Activated T-helper 2 cell treated with anti-CD3 and anti-CD28 coated beads, Interferon-gamma antibody, Interleukin-2, Interleukin-4, amounts not matched to agents 10 μg/mL and 5 μg/mL and 100 μg/mL, durations not matched to agents 14 hours and 24 hours and 36 hours (primary cell): ENCODE data around the gene USH1G. TPM values are rescaled to one million over a fixed set of nuclear protein-coding genes. Genes with fewer than 3 reads are reported as not detected.
"Not testable (repeated sequence)": the region's sequence is repeated elsewhere in the genome, so short reads cannot be mapped to it uniquely, and the experiment has no call there.

Source experiments
- DNase-seq: peaks from one replicate; pipeline ENCODE4 v3.0.0; 2021; ENCODE audit warnings: low spot score
- H3K27ac Mint-ChIP-seq: one replicate; pipeline ENCODE4 v1.8.0; 2021; ENCODE audit warnings: mixed read lengths
- H3K27me3 Mint-ChIP-seq: one replicate; pipeline ENCODE4 v1.8.0; 2021; ENCODE audit warnings: low read depth, mixed read lengths
- H3K36me3 Mint-ChIP-seq: one replicate; pipeline ENCODE4 v1.8.0; 2021; ENCODE audit warnings: low read depth, mixed read lengths
- H3K4me1 Mint-ChIP-seq: one replicate; pipeline ENCODE4 v1.8.0; 2021; ENCODE audit warnings: low read depth, mixed read lengths
- H3K4me3 Mint-ChIP-seq: one replicate; pipeline ENCODE4 v1.8.0; 2021; ENCODE audit warnings: low read depth, mild to moderate bottlenecking, moderate library complexity, mixed read lengths
- H3K9me3 Mint-ChIP-seq: one replicate; pipeline ENCODE4 v1.8.0; 2021; ENCODE audit warnings: mixed read lengths
- intact Hi-C: fragments of 100-400 bp; cut with micrococcal nuclease; formaldehyde crosslinking; loops from one replicate; pipeline ENCODE4 v1.15.1; 2023
- total RNA-seq: library from RNA; stranded (reverse); gene quantifications from 2 replicates; pipeline ENCODE4 v1.2.3, GENCODE V29; 2022

The USH1G gene
- total RNA-seq, 1 donor from 2014 or later, result not detected

- Mint-ChIP-seq H3K4me3 (no peak overlapping the region), H3K27ac (no peak overlapping the region), H3K4me1 (no peaks in the 10 kb centered on the region), H3K9me3 (no peaks in the 10 kb centered on the region), H3K36me3 (no peaks in the 10 kb centered on the region), H3K27me3 (peaks cover 27% of the 10 kb centered on the region)
- intact Hi-C loops, result no loop called here
- DNase-seq, result no peak
Measured at GRCh38 chr17:74919440-74920305, 3.4 kb downstream of the USH1G start.

DNA sequence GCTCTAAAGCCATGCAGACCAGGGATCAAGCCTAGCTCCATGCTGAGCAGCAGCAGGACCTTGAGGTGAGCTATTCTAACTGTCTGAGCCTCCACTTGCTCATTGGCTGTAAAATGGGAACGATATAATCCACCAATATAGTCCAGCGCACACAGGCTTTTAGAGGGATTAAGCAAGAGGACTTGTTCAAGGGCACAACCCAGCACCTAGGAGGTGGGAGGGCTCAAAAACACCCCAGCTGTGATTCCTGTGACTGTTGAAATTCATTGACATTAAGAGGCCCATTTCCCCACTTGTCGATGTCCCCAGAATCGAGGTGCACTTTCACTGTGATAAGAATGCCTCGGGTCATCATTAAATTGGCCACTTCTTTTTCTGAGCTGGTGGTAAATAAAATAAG, 4.1 kb downstream of the USH1G start:
- Mint-ChIP-seq H3K36me3 (no peaks in the 10 kb centered on the region), H3K27ac (no peak overlapping the region), H3K27me3 (peaks cover 24% of the 10 kb centered on the region), H3K4me1 (no peaks in the 10 kb centered on the region), H3K4me3 (no peak overlapping the region), H3K9me3 (no peaks in the 10 kb centered on the region)
- intact Hi-C loops, result no loop called here
- no peak for DNase-seq

DNA sequence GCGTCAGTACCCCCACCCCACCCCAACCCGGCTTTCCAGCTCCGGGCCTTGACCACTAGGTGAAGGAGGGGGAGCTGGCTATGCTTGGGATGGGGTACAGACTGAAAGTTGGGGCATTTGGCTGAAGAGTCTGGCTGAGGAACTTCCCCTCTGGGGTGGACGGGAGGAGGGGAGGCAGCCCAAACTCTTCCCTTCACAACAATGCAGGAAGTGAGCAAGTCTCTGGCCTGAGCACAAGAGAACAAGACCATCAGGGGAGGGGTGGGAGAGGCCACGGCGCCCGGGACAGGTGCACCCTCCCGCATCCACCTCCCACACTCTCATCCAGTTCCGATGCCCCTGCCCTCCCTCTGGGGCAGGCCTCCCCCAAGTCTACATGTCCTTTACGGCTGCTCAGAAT, 5.6 kb downstream of the USH1G start:
- H3K27ac Mint-ChIP-seq, result no peak overlapping the region
- intact Hi-C loops, result no loop called here
- H3K9me3 Mint-ChIP-seq, result no peaks in the 10 kb centered on the region
- no peaks in the 10 kb centered on the region for H3K36me3 Mint-ChIP-seq
- H3K4me1 Mint-ChIP-seq, result no peaks in the 10 kb centered on the region
- peaks cover 18% of the 10 kb centered on the region for H3K27me3 Mint-ChIP-seq
- no peak overlapping the region for H3K4me3 Mint-ChIP-seq
- no peak for DNase-seq

GRCh38 chr17:74916851-74917199, 6.2 kb downstream of the USH1G start:
- H3K27ac Mint-ChIP-seq, result no peak overlapping the region
- no peaks in the 10 kb centered on the region for H3K4me1 Mint-ChIP-seq
- H3K36me3 Mint-ChIP-seq, result no peaks in the 10 kb centered on the region
- DNase-seq, result no peak
- H3K4me3 Mint-ChIP-seq, result no peak overlapping the region
- H3K27me3 Mint-ChIP-seq, result peaks cover 16% of the 10 kb centered on the region
- H3K9me3 Mint-ChIP-seq, result no peaks in the 10 kb centered on the region
- intact Hi-C loops, result no loop called here

DNA sequence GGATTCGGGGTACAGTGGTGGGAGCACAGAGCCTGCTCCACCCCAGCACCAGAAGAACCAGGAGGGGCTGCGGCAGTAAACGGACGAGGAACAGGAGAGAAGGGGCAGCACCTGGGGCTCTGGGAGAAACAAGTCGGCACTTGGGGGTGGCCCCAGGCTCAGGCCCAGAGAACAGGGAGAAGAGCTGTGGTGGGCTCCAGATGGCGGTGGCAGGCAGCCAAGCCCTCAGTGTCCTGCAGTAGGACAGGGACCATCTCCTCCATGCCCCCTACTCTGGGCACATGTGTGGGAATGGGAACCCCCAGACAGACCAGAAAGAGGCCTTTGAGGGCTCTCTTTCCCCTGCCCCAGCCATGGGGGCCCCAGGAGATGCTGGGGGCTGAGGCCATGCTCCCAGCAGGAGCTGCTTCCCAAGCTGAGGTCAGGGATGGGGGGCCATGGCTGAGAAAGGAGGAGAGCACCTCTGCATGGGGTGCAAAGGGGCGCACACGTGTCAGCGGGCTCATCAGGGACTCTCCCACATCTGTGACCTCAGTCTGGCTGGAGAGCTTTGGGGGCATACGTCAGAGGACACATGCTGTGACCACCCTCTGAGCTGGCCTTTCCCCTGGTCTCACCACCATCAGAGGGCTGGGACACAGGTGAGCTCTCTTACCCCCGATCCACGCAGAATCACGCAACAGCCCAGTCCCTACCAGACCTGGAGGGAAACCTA, 6.8 kb downstream of the USH1G start:
- intact Hi-C loops, result no loop called here
- H3K36me3 Mint-ChIP-seq, result no peaks in the 10 kb centered on the region
- H3K4me3 Mint-ChIP-seq, result no peak overlapping the region
- peaks cover 15% of the 10 kb centered on the region for H3K27me3 Mint-ChIP-seq
- H3K27ac Mint-ChIP-seq, result no peak overlapping the region
- no peaks in the 10 kb centered on the region for H3K4me1 Mint-ChIP-seq
- DNase-seq, result no peak
- no peaks in the 10 kb centered on the region for H3K9me3 Mint-ChIP-seq

DNA sequence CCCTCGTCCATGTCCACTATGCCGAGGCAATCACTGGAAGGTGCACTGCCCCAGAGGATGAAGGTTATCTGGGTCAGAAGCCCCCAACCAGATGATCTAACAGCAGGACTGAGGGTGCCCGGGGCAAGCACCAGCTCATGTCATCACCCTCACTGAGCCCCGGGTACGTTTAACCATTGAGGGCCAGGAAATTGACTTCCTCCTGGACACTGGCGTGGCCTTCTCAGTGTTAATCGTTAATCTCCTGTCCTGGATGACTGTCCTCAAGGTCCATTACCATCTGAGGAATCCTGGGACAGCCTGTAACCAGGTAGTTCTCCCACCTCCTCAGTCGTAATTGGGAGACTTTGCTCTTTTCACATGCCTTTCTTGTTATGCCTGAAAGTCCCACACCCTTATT, 11.6 kb downstream of the USH1G start:
- DNase-seq, H3K27me3 Mint-ChIP-seq, intact Hi-C loops, H3K9me3 Mint-ChIP-seq, H3K36me3 Mint-ChIP-seq, H3K4me3 Mint-ChIP-seq, H3K27ac Mint-ChIP-seq, H3K4me1 Mint-ChIP-seq: not testable (repeated sequence)

GRCh38 chr17:74909097-74909496, 14.0 kb downstream of the USH1G start:
- DNase-seq, intact Hi-C loops: not testable (repeated sequence)

DNA sequence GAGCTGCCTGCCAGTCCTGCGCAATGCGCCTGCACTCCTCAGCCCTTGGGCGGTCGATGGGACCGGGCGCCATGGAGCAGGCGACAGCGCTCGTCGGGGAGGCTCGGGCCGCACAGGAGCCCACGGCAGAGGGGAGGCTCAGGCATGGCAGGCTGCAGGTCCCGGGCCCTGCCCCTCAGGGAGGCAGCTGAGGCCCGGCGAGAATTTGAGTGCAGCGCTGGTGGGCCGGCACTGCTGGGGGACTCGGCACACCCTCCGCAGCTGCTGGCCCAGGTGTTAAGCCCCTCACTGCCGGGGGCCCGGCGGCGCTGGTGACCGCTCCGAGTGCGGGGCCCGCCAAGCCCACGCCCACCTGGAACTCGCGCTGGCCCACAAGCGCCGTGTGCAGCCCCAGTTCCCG, 16.0 kb downstream of the USH1G start:
- Mint-ChIP-seq H3K36me3 (no peaks in the 10 kb centered on the region), H3K4me3 (no peak overlapping the region), H3K9me3 (no peaks in the 10 kb centered on the region), H3K27me3 (peaks cover 5% of the 10 kb centered on the region), H3K27ac (no peak overlapping the region), H3K4me1 (no peaks in the 10 kb centered on the region)
- no peak for DNase-seq
- intact Hi-C loops, result no loop called here

More at GRCh38 chr17:74909097-74909496, 14.0 kb downstream of the USH1G start:
- peaks cover 11% of the 10 kb centered on the region for H3K27me3 Mint-ChIP-seq
- H3K27ac Mint-ChIP-seq, H3K36me3 Mint-ChIP-seq, H3K4me3 Mint-ChIP-seq, H3K4me1 Mint-ChIP-seq, H3K9me3 Mint-ChIP-seq: not testable (repeated sequence)

DNA sequence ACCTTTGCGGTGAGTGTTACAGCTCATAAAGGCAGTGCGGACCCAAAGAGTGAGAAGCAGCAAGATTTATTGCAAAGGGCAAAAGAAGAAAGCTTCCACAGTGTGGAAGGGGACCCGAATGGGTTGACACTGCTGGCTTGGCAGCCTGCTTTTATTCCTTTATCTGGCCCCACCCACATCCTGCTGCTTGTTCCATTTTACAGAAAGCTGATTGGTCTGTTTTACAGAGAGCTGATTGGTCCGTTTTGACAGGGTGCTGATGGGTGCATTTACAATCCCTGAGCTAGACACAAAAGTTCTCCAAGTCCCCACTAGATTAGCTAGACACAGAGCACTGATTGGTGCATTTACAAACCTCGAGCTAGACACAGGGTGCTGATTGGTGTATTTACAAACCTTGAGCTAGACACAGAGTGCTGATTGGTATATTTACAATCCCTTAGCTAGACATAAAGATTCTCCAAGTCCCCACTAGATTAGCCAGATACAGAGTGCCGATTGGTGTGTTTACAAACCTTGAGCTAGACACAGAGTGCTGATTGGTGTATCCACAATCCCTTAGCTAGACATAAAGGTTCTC, 16.8 kb downstream of the USH1G start:
- intact Hi-C loops, H3K27me3 Mint-ChIP-seq, H3K9me3 Mint-ChIP-seq, H3K27ac Mint-ChIP-seq, H3K4me3 Mint-ChIP-seq, H3K36me3 Mint-ChIP-seq, H3K4me1 Mint-ChIP-seq: not testable (repeated sequence)
- DNase-seq, result peak; percentile 17

DNA sequence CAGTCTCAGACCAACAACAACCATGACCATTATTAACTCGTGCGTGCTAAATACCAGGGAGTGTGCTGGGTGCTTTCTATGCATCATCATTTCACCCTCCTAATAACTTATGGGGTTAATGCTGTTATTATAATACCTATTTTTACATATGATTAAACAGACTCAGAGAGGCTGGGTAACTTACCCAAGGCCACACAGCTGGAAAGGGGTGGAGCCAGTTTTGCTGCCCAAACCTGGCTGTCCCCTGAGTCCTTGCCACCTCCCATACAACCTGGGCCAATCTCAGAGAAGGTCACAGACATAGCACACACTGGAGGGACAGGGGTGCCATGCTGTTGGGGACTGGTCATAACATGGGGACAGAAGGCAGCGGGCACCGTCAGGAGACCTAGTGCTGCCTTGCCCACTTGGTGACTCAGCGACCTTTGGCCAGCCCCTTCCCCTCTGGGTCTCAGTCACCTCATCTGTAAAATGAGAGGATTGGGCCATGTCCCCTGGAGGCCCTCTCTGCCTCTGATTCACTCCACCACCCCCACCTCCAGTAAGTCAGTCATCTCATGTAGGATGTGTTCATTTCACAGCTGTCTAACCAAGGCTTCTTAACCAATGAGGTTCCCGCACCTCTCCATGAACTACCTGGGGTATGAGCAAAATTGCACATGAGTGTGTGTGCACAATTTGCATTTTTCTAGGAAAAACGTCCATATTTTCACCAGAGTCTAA, 18.2 kb downstream of the USH1G start:
- H3K4me3 Mint-ChIP-seq, result no peak overlapping the region
- H3K27ac Mint-ChIP-seq, result no peak overlapping the region
- H3K9me3 Mint-ChIP-seq, result no peaks in the 10 kb centered on the region
- no peaks in the 10 kb centered on the region for H3K36me3 Mint-ChIP-seq
- intact Hi-C loops, result no loop called here
- no peaks in the 10 kb centered on the region for H3K4me1 Mint-ChIP-seq
- no peak for DNase-seq
- H3K27me3 Mint-ChIP-seq, result peaks cover 5% of the 10 kb centered on the region

DNA sequence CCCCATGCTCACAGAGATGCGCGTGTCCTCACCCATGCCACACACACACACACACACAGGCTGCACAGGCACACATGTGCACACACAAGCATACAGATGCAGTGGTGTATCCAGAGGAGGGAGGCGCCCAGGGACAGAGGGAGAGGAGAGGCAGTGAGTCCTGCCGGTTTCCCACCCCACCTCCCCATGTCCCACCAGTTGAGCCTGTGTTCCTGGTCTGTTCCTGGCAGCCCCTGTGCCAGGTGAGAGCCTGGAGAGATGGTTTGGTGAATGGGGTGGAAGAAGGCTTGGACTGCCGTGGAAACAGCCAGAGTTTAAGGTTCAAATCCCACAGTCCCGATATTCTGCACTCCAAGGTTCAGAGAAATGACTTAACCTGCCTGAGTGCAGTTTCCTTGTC, 19.4 kb downstream of the USH1G start:
- Mint-ChIP-seq H3K4me1 (no peaks in the 10 kb centered on the region), H3K36me3 (no peaks in the 10 kb centered on the region), H3K9me3 (no peaks in the 10 kb centered on the region), H3K27ac (no peak overlapping the region), H3K4me3 (no peak overlapping the region), H3K27me3 (peaks cover 5% of the 10 kb centered on the region)
- intact Hi-C loops, result no loop called here
- no peak for DNase-seq

DNA sequence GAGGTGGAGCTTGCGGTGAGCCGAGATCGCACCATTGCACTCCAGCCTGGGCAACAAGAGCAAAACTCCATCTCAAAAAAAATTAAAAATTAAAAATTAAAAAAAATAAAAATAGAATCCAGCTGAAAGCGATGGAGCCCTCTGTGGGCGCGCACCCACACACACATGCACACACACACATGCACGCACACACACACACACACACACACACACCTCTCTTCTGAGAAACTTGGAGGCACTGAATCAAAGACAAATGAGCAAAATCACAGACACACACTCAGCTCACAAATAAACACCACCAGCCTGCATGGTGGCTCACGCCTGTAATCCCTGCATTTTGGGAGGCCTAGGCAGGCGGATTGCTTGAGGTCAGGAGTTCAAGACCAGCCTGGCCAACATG, 20.0 kb downstream of the USH1G start:
- H3K4me3 Mint-ChIP-seq, result no peak overlapping the region
- peaks cover 5% of the 10 kb centered on the region for H3K27me3 Mint-ChIP-seq
- intact Hi-C loops, result no loop called here
- no peaks in the 10 kb centered on the region for H3K36me3 Mint-ChIP-seq
- DNase-seq, result no peak
- no peaks in the 10 kb centered on the region for H3K4me1 Mint-ChIP-seq
- H3K27ac Mint-ChIP-seq, result no peak overlapping the region
- H3K9me3 Mint-ChIP-seq, result no peaks in the 10 kb centered on the region
